GM12878 (cell line): ENCODE measurements around the gene EGFL8. TPM values are rescaled to one million over a fixed set of nuclear protein-coding genes. Genes with fewer than 3 reads are reported as not detected.

ENCODE experiments used
- CHD2 ChIP-seq: IDR thresholded peaks from 2 replicates; pipeline ENCODE4 v1.6.1; 2011; ENCODE audit warnings: low read depth, low read length, improper control_type of control experiment, borderline replicate concordance
- FOXM1 ChIP-seq: IDR thresholded peaks from 2 replicates; pipeline ENCODE4 v1.6.1; 2012; ENCODE audit warnings: low read depth, mild to moderate bottlenecking, inconsistent platforms, low read length, moderate library complexity
- KLF5 ChIP-seq: fragments of 450-650 bp; IDR thresholded peaks from 2 replicates; pipeline ENCODE4 v1.6.1; 2014; ENCODE audit warnings: mild to moderate bottlenecking; ENCODE audit not compliant: partially characterized antibody
- LARP7 ChIP-seq: fragments of 450-650 bp; IDR thresholded peaks from 2 replicates; pipeline ENCODE4 v1.6.1; 2017; ENCODE audit warnings: mild to moderate bottlenecking
- MEF2B ChIP-seq: fragments of 450-650 bp; IDR thresholded peaks from 2 replicates; pipeline ENCODE4 v1.6.1; 2018; ENCODE audit warnings: mild to moderate bottlenecking, moderate library complexity; ENCODE audit not compliant: partially characterized antibody, poor library complexity, severe bottlenecking
- NBN ChIP-seq: fragments of 450-650 bp; IDR thresholded peaks from 2 replicates; pipeline ENCODE4 v1.6.1; 2016
- NR2C2 ChIP-seq: IDR thresholded peaks from 2 replicates; pipeline ENCODE4 v1.6.1; 2011; ENCODE audit warnings: borderline replicate concordance, low read depth; ENCODE audit not compliant: control insufficient read depth, insufficient read length
- POLR2AphosphoS5 ChIP-seq: IDR thresholded peaks from 2 replicates; pipeline ENCODE4 v1.6.1; 2011; ENCODE audit warnings: mild to moderate bottlenecking, low read length, inconsistent platforms
- RCOR1 ChIP-seq: conservative IDR thresholded peaks from 2 replicates; pipeline ENCODE4 v1.6.1; 2012; ENCODE audit warnings: low read depth, low read length, improper control_type of control experiment
- WRNIP1 ChIP-seq: IDR thresholded peaks from 2 replicates; pipeline ENCODE4 v1.6.1; 2011; ENCODE audit warnings: low read depth, low read length, improper control_type of control experiment, borderline replicate concordance
- ZNF384 ChIP-seq: IDR thresholded peaks from 2 replicates; pipeline ENCODE4 v1.6.1; 2012; ENCODE audit warnings: low read depth, mild to moderate bottlenecking, low read length, improper control_type of control experiment, borderline replicate concordance
- polyA plus RNA-seq, 11 experiments: library from polyadenylated mRNA; depleted of rRNA in 4 of 11; unstranded in 6 of 11; stranded (reverse) in 5 of 11; fragments of >200 nt; fragmentation: Nextera tagmentation in 4 of 11; fragmentation: Illumina TruSeq in 1 of 11; extraction: Ambion mirVana in 4 of 11; extraction: Trizol in 1 of 11; gene quantifications; 1 replicate in 1 of 11; 2 replicates in 10 of 11; pipeline versions ENCODE4 v1.2.1 to v1.2.3, GENCODE V29; 2011 to 2016; ENCODE audit warnings: inconsistent platforms in 2 of 11, missing spikeins in 2 of 11, low read depth in 1 of 11
- total RNA-seq, 4 experiments: library from RNA; depleted of rRNA in 3 of 4; stranded (reverse); fragments of >200 nt in 3 of 4; fragmentation: Illumina TruSeq in 1 of 4; extraction: Trizol in 1 of 4; gene quantifications; 2 replicates each; pipeline versions ENCODE4 v1.2.1 to v1.2.3, GENCODE V29; 2013 to 2021
- TF ChIP-seq, protein P1 (sequence below): fragments of 450-650 bp; IDR thresholded peaks from 2 replicates; pipeline ENCODE4 v1.6.1; 2017; ENCODE audit warnings: low read depth, mild to moderate bottlenecking, moderate library complexity
- TF ChIP-seq, protein P2 (sequence below): IDR thresholded peaks from 2 replicates; pipeline ENCODE4 v1.6.1; 2011; ENCODE audit warnings: low read depth, low read length, improper control_type of control experiment, borderline replicate concordance
- TF ChIP-seq, protein P3 (sequence below): fragments of 450-650 bp; formaldehyde crosslinking; IDR thresholded peaks from 2 replicates; pipeline ENCODE4 v1.4.0; 2020; ENCODE audit warnings: mild to moderate bottlenecking, moderate library complexity
- TF ChIP-seq, protein P4 (sequence below): IDR thresholded peaks from 2 replicates; pipeline ENCODE4 v1.6.1; 2011; ENCODE audit warnings: low read depth, mild to moderate bottlenecking, low read length, moderate library complexity, borderline replicate concordance; ENCODE audit errors: extremely low read depth
- TF ChIP-seq, protein P5 (sequence below): IDR thresholded peaks from 2 replicates; pipeline ENCODE4 v1.6.1; 2012; ENCODE audit warnings: low read depth, low read length, improper control_type of control experiment
- TF ChIP-seq, protein P6 (sequence below): fragments of 450-650 bp; formaldehyde crosslinking; IDR thresholded peaks from 2 replicates; pipeline ENCODE4 v1.5.0; 2022; ENCODE audit warnings: mild to moderate bottlenecking, missing genetic modification characterization

EGFL8 gene
- total and polyA plus RNA-seq, 10 of the 15 experiments (the other 5 are each of a cell fraction or from before 2014, with no cell fraction given) = 0.07 to 3.5 (median 1.4) TPM

DNA sequence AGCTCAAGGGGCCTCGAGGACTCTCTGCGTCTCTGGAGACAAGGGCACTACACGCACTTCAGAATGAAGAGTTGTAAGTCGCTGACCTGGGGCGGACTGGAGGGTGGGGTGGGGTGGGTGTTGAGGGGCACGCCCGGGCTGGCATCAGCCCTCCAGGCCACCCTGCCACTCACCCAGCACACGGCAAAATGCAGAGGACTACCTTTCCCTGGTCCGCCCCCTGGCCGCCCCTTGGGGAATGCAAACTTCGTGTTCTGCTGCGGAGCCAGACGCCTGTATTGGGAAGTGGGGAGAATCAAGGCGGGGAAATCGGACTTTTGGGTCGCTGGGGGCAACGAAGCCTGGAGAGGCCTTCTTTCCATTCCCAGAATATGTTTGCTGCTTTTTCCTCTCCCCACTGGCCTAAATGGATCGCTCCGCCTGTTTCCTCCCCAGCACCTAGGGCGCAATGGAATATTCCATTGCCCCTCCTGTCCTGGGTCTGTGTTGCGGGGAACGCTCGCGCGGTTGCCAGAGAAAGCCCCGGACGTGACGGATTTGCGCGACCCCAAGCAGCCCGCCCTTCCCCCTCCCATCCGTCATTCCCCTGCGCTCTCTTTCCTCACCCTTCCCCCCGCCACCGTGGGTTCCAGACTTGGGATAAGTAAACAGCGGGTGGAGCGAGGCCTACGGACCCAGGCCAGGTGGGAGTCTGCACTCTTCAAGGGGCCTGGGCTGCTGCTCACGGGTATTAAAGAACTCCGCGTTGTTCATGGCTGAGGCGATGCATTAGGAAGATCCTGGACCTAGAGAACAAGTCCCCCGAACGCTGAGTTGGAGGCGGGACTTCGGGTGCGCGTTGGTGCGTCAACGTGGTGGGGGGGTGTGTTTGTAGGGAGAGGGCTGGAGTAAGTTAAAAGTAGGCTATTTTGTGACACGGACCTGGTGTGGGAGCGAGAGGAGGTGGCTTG lies 10.6 kb upstream of the EGFL8 start, which contains the start of gene PPT2 (continued):
- no peak for TF ChIP-seq NR2C2
- no peak for TF ChIP-seq ZNF384
- TF ChIP-seq, protein P1, sequence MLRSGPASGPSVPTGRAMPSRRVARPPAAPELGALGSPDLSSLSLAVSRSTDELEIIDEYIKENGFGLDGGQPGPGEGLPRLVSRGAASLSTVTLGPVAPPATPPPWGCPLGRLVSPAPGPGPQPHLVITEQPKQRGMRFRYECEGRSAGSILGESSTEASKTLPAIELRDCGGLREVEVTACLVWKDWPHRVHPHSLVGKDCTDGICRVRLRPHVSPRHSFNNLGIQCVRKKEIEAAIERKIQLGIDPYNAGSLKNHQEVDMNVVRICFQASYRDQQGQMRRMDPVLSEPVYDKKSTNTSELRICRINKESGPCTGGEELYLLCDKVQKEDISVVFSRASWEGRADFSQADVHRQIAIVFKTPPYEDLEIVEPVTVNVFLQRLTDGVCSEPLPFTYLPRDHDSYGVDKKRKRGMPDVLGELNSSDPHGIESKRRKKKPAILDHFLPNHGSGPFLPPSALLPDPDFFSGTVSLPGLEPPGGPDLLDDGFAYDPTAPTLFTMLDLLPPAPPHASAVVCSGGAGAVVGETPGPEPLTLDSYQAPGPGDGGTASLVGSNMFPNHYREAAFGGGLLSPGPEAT = 0 out of 2 replicates have a peak, but pooled peaks have one; percentile 9
- TF ChIP-seq, protein P2, sequence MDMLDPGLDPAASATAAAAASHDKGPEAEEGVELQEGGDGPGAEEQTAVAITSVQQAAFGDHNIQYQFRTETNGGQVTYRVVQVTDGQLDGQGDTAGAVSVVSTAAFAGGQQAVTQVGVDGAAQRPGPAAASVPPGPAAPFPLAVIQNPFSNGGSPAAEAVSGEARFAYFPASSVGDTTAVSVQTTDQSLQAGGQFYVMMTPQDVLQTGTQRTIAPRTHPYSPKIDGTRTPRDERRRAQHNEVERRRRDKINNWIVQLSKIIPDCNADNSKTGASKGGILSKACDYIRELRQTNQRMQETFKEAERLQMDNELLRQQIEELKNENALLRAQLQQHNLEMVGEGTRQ = no peak
- TF ChIP-seq, protein P3, sequence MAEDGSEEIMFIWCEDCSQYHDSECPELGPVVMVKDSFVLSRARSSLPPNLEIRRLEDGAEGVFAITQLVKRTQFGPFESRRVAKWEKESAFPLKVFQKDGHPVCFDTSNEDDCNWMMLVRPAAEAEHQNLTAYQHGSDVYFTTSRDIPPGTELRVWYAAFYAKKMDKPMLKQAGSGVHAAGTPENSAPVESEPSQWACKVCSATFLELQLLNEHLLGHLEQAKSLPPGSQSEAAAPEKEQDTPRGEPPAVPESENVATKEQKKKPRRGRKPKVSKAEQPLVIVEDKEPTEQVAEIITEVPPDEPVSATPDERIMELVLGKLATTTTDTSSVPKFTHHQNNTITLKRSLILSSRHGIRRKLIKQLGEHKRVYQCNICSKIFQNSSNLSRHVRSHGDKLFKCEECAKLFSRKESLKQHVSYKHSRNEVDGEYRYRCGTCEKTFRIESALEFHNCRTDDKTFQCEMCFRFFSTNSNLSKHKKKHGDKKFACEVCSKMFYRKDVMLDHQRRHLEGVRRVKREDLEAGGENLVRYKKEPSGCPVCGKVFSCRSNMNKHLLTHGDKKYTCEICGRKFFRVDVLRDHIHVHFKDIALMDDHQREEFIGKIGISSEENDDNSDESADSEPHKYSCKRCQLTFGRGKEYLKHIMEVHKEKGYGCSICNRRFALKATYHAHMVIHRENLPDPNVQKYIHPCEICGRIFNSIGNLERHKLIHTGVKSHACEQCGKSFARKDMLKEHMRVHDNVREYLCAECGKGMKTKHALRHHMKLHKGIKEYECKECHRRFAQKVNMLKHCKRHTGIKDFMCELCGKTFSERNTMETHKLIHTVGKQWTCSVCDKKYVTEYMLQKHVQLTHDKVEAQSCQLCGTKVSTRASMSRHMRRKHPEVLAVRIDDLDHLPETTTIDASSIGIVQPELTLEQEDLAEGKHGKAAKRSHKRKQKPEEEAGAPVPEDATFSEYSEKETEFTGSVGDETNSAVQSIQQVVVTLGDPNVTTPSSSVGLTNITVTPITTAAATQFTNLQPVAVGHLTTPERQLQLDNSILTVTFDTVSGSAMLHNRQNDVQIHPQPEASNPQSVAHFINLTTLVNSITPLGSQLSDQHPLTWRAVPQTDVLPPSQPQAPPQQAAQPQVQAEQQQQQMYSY = no peak
- TF ChIP-seq RCOR1 = no peak
- TF ChIP-seq NBN = peak; percentile 50; the same call in 1 of the 2 replicates
- TF ChIP-seq, protein P4, sequence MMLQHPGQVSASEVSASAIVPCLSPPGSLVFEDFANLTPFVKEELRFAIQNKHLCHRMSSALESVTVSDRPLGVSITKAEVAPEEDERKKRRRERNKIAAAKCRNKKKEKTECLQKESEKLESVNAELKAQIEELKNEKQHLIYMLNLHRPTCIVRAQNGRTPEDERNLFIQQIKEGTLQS = 0 out of 2 replicates have a peak, but pooled peaks have one; percentile 44
- peak; percentile 95 for TF ChIP-seq CHD2
- TF ChIP-seq LARP7 = no peak
- no peak for TF ChIP-seq FOXM1
- TF ChIP-seq WRNIP1 = no peak
- TF ChIP-seq MEF2B = peak; percentile 76
- TF ChIP-seq, protein P5, sequence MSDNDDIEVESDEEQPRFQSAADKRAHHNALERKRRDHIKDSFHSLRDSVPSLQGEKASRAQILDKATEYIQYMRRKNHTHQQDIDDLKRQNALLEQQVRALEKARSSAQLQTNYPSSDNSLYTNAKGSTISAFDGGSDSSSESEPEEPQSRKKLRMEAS = 0 out of 2 replicates have a peak, but pooled peaks have one; percentile 22
- peak; percentile 21; the same call in 1 of the 2 replicates for TF ChIP-seq POLR2AphosphoS5
- TF ChIP-seq KLF5 = peak; percentile 93
- TF ChIP-seq, protein P6, sequence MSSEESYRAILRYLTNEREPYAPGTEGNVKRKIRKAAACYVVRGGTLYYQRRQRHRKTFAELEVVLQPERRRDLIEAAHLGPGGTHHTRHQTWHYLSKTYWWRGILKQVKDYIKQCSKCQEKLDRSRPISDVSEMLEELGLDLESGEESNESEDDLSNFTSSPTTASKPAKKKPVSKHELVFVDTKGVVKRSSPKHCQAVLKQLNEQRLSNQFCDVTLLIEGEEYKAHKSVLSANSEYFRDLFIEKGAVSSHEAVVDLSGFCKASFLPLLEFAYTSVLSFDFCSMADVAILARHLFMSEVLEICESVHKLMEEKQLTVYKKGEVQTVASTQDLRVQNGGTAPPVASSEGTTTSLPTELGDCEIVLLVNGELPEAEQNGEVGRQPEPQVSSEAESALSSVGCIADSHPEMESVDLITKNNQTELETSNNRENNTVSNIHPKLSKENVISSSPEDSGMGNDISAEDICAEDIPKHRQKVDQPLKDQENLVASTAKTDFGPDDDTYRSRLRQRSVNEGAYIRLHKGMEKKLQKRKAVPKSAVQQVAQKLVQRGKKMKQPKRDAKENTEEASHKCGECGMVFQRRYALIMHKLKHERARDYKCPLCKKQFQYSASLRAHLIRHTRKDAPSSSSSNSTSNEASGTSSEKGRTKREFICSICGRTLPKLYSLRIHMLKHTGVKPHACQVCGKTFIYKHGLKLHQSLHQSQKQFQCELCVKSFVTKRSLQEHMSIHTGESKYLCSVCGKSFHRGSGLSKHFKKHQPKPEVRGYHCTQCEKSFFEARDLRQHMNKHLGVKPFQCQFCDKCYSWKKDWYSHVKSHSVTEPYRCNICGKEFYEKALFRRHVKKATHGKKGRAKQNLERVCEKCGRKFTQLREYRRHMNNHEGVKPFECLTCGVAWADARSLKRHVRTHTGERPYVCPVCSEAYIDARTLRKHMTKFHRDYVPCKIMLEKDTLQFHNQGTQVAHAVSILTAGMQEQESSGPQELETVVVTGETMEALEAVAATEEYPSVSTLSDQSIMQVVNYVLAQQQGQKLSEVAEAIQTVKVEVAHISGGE (CRISPR knock-in tag) = no peak
